GM12801 (cell line): ENCODE results near the gene PHACTR4.

Source experiments
- CTCF ChIP-seq: IDR thresholded peaks from one replicate; pipeline ENCODE4 v1.5.1; 2011; ENCODE audit warnings: control low read depth; ENCODE audit not compliant: insufficient read length; ENCODE audit errors: extremely low read depth

Gene PHACTR4

GRCh38 chr1:28380394-28380793 is 10.9 kb downstream of the PHACTR4 start:
- TF ChIP-seq CTCF: no peak

- TF ChIP-seq CTCF: no peak
These were observed 22.6 kb downstream of the PHACTR4 start for GRCh38 chr1:28392027-28392652.

GRCh38 chr1:28394136-28394535 is 24.6 kb downstream of the PHACTR4 start:
- TF ChIP-seq CTCF: no peak

- TF ChIP-seq CTCF: no peak
These were observed 25.6 kb downstream of the PHACTR4 start for GRCh38 chr1:28395181-28395580.

- no peak for TF ChIP-seq CTCF
These were observed 32.2 kb downstream of the PHACTR4 start for GRCh38 chr1:28401760-28402159.

- no peak for TF ChIP-seq CTCF
These were observed 39.5 kb downstream of the PHACTR4 start for GRCh38 chr1:28409090-28409489.

- no peak for TF ChIP-seq CTCF
These were observed 42.1 kb downstream of the PHACTR4 start for GRCh38 chr1:28411656-28412055.

GRCh38 chr1:28412731-28413130 is 43.2 kb downstream of the PHACTR4 start:
- TF ChIP-seq CTCF: no peak
